NB4 (cell line): ENCODE results near the gene FUBP3.

ENCODE experiments used
- CTCF ChIP-seq: IDR thresholded peaks from one replicate; pipeline ENCODE4 v1.5.1; 2012; ENCODE audit warnings: low read depth, low read length
- POLR2A ChIP-seq: IDR thresholded peaks from 2 replicates; pipeline ENCODE4 v1.6.1; 2011; ENCODE audit warnings: mild to moderate bottlenecking; ENCODE audit not compliant: insufficient read length; ENCODE audit errors: extremely low read depth

- no peak for TF ChIP-seq CTCF
- TF ChIP-seq POLR2A, result no peak
Observed at GRCh38 chr9:130639866-130640555, 60.6 kb downstream of the FUBP3 start.
